NCI-H69 (cell line): Measurements from ENCODE around the gene NSMF.
"Not testable (repeated sequence)": the region's sequence is repeated elsewhere in the genome, so short reads cannot be mapped to it uniquely, and the experiment has no call there.

Experiments used
- DNase-seq: peaks from one replicate; lab custom pipeline; 2025; lab: John Stamatoyannopoulos, UW

The NSMF gene

DNA sequence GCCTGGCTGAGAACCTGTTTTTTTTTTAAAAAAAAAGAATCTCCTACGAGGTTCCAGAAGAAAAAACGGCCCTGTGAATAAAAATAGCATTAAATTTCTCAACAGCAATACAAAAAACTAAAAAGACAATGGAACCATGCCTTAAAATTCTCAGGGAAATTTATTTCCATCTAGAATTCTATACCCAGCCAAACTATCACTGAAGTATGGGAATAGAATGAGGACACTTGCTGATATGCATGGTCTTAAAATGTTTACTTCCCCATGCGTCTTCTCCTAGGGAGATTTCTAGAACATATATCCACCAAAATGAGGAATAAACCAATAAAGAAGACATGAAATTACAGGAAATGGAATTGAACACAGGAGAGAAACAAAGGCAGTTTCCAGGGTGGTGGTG lies 16.5 kb upstream of the NSMF start:
- DNase-seq, result no peak

DNA sequence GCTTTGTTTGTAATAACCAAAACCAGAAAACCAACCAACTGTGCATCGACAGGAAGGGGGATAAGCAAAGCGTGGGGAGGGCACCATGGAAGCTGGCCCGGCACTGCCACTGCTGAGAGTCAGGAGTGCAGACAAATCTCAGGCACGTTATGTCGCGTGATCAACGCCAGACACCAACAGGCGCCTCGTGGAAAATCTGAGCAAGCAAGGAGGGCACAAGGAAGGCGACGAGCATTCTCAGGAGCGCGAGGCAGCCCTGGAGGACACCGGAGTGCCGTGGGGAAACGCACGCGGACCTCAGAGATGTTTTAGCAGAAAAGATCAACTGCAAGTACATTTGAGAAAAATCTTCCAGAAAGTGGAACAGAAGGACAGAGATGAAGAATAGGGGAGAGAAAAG lies 15.1 kb upstream of the NSMF start:
- no peak for DNase-seq

DNA sequence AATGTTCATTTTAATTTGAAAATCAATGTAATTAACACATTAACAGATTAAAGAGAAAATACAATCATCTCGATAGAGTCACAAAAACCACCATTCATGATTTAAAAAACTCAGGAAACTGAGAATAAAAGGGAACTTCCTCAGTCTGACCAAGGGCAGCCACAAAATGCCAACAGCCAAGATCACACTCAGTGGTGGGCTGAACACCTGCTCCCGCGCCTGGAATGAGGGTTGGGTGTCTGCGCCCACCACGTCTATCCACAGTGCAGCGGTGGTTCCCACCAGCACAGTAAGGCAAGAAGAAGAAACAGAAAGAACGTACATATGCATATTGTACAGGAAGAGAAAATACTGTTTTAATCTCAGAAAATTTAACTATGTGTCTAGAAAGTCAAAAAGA lies 11.7 kb upstream of the NSMF start:
- DNase-seq, result no peak

DNA sequence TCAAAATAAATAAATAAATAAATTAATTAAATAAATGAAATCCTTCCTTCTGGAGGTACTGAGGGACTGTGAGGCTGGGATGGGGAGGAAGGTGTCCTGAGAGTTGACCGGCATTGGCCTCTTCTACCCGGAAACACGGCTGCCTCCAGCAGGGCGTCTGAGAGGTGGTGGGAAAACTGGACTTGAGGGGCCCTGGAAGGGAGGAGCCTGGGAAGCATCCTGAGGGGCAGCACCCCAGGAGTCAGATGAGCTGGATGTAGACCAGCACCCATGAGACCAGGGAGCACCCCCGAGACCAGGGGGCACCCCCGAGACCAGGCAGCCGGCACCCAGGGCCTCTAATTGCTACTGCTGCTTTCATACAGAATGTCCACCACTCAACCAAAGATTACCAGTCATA lies 8.8 kb upstream of the NSMF start:
- no peak for DNase-seq

DNA sequence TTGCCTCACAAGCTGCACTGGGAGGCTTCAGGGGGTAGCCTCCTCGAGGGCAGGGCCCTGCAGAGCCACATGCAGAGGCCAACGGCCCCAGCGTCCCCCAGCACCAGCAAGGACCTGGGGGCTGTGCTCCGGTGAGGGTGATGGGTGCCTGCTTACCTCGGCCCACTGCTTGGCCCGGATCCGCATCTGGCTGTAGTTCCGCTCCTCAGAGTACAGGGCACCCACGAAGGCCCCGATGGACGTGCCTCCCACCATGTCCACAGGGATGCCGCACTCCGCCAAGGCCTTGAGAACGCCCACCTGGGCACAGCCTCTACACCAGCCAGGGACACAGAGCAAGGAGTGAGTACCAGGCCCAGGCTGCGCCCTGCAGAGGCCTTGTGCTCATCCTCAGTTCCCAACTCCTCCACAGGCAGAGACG lies 8.0 kb upstream of the NSMF start:
- no peak for DNase-seq

DNA sequence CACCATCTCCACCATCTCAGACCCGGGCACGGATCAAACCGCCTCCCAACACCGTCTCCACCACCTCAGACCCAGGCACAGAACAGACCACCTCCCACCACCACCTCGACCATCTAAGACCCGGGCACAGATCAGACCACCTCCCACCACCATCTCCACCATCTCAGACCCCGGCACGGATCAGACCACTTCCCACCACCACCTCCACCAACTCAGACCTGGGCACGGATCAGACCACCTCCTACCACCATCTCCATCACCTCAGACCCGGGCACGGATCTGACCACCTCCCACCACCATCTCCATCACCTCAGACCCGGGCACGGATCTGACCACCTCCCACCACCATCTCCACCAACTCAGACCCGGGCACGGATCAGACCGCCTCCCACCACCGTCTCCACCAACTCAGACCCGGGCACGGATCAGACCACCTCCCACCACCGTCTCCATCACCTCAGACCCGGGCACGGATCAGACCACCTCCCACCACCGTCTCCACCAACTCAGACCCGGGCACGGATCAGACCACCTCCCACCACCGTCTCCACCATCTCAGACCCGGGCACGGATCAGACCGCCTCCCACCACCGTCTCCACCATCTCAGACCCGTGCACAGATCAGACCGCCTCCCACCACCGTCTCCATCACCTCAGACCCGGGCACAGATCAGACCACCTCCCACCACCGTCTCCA lies 7.4 kb upstream of the NSMF start:
- DNase-seq, result not testable (repeated sequence)

DNA sequence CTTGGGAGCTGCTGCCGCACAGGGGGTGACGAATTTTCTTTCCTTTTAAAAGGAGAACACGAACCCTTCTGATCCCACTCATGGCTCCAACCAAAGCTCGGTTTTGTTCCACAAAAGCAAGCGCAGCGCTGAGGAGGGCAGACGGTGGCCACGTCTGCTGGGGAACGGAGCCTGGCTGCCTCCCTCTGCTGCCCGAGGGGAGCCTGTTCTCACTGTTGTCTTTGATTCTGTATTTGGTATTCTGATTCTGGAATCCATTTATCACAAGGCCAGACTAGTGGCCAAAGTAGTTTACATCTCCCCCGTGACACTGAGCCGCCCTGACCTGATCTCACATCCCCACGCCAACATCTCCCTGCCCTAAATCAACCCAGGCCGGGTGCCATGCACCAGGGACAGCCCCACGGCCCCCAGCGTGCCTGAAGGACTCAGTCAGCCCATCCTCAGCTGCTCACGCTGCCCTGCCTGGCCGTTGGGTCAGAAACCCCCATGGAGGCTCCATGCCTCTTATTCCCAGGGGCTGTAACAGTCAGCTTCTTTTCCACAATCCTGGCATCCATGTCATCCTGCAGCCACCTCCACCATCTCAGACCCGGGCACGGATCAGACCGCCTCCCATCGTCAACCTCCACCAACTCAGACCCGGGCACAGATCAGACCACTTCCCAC lies 6.7 kb upstream of the NSMF start:
- DNase-seq, result no peak

DNA sequence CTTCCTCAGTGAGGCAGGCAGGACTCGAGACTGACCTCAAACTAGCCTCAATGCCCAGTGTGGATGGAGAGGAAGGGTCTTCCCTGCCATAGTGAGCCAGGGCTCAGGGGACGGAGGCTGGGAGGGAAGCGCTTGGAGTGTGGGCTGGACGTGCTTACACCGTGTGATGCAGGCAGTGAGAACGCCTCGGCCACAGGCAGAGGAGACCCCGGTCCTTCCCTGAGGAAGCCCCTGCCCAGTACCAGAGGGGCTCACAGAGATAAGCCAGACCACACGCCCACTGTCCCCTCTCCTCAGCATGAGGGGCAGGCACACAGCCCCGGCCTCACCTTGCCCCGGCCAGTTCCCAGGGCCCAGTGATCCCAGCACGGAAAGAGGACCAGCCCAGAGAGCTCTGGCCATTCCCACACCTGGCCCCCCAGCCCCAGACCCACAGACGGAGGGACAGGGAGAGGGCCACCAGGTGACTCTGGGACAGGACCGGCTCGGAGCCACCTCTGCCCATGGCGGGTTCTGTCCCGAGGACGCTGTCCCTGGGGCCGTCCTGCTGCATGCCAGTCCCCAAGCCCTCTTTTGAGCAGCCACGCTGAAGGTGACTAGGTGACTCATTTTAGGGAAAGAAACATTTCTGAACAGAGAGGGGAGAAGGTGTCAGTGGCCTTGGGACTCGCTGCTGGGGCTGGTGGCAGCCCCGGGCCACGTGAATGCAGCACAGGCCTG lies 6.0 kb upstream of the NSMF start:
- no peak for DNase-seq

DNA sequence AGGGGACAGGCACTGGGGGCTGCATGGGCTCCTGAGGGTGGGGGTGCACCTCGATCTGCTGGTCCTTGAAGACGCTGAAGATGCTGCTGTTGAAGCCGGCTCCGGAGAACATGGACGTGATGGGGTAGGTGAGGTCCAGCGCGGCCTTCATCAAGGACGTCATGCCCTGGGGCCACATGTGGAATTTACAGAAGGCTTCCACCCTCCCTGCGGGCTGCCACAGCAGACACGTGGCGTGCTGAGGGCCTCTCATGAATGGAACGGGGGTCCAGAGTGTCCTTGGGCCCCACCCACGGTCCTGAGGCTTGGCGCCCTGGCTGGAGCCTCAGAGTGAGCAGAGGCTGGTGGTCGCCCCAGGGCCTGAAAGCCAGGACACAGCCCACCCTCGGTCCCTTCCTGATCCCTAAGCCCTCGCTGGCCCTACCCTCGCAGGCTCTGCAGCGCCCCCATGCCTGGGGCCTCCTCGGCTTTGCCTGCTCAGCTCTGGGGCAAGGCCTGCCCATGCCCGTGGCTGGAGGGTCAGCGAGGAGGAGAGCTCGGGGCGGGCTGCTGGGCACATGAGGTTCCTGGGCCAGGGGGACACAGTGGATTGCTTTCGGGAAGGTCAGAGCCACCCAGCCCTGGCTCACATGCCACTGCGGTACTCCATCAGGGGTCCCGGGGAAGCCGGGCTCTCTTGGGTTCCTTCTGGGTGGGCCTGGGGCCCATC lies 5.3 kb upstream of the NSMF start:
- DNase-seq, result no peak

DNA sequence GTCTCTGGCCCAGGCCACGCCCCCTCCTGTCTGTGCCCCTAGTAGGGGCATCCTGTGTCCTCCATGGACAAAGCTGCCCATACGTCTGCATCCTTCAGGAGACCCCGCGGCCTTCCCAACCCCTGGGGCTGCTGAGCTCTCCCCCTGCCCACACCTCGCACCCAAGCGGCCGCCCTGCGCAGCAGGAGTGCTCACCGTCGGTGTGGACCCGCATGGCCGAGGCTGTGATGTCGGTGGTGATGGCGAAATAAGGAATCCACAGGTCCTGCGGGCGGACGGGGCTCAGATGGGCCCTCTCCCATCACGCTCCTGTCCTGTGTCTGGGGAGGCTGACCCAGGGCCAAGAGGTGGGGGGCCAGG lies 4.8 kb upstream of the NSMF start:
- no peak for DNase-seq

DNA sequence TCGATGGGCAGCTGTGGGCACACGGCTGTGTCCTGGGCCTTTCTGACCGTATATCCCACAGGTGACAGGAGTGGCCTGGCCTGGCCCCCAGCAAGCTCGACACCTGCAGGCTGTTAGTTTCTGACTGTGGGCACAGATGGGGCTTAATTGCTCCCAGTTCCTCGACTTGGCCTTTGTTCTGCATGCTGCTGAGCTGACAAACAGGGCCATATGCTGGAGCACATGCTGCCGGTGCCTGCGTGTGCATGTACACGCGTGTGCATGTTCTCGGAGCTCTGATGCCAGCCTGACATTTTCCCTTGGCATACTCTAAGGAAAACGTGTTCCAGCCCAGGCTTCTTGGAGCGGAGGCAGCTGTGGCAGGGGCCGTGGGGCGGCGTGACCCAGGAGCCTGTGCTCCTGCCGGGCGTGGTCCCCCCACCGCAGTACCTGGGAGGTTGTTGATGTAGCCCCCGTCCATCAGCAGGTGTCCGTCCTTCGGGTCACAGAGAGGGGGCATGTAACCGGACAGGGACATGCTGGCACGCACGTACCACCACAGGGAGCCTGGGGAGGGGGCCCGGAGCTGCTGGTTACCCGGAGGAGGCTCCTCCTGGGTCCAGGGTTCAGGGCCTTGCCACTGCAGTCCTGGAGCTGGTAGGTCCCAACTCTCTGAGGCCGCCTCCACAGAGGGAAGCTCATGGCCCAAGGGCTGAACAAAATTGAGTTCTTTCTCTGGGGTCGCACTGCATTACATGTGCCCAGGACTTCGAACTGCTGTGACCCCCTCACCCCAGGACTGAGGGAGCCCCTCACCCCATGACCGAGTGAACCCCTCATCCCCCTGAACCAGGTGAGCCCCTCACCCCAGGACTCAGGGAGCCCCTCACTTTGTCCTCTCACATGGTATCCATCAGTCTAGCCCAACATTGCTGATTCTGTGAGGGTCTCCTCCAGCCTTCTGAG lies 4.1 kb upstream of the NSMF start:
- peak; percentile 86 for DNase-seq

DNA sequence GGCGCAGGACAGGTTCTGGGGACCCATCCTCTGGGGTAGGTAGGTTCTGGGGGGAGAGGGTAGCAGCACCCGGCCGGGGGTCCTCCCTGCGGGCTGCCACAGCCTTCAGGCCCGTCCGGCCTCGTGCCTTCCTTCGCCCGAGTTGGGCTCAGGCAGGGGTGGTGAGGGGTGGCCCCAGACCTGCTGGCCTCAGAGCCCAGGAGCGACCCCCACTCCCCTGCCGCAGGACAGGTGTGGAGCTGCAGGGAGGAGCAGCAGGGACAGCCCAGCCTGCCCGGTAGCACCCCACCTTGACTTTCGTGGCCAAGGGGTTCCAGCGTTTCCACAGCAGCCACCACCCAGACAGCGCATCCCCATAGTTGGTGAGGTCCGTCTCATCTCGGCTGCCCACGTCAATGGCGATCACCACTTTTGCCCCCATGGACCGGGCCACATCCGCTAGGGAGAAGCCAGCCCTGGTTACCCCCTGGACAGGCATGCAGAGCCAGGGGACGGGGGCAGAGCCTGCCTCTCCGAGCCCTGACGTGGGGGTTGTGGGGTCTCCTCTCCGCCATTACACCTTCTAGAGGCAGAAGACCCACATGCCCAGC lies 3.4 kb upstream of the NSMF start:
- DNase-seq, result no peak

DNA sequence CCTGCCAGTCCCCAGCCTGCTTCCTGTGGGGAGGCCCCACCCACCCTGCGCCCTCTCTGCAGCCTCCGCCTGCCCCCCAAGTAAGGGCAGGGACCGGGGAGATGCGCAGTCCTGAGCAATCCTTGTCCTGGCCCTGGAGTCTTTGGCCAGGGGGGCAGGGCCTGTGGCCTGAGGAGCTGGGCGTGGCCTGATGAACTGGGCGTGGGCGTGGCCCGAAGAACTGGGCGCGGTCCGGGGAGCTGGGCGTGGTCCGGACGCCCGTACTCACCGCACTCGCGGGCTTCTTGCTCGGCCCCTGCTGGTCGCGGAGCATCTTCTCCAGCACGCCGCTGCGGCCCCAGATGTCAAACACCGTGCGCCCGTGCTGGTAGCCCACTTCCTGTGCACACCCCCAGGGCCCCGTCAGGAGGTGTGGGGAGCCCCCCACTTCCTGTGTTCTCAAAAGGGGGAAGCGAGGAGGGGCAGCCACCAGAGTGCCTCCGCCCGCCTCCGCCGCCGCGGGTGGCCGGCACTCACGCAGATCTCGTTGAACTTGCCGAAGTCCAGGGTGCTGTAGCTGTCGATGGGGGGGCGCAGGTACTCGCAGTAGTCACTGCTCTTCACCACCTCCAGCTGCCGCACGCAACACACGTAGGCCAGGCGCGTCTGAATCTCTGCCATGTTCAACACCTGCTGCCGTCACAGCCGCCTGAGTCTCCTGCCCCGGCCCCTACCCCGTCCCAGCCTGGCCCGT lies 2.7 kb upstream of the NSMF start:
- peak; percentile 82 for DNase-seq

DNA sequence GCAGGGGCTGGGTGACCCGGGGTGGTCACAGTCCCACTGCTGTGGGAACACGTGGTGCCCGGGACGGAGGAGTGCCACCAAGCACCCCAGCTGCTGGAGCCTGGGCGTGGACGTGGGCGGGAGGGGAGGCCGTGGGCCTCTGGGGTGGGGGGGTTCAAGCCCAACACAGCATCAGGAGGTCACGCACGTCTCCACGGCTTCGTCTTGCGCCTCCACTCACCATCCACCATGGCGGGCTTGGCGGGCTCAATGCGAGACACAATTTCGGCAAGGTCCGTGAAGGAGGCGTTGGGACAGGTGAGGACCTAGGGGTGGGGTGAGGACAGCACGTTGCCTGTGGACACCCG lies 2.2 kb upstream of the NSMF start:
- DNase-seq, result no peak

DNA sequence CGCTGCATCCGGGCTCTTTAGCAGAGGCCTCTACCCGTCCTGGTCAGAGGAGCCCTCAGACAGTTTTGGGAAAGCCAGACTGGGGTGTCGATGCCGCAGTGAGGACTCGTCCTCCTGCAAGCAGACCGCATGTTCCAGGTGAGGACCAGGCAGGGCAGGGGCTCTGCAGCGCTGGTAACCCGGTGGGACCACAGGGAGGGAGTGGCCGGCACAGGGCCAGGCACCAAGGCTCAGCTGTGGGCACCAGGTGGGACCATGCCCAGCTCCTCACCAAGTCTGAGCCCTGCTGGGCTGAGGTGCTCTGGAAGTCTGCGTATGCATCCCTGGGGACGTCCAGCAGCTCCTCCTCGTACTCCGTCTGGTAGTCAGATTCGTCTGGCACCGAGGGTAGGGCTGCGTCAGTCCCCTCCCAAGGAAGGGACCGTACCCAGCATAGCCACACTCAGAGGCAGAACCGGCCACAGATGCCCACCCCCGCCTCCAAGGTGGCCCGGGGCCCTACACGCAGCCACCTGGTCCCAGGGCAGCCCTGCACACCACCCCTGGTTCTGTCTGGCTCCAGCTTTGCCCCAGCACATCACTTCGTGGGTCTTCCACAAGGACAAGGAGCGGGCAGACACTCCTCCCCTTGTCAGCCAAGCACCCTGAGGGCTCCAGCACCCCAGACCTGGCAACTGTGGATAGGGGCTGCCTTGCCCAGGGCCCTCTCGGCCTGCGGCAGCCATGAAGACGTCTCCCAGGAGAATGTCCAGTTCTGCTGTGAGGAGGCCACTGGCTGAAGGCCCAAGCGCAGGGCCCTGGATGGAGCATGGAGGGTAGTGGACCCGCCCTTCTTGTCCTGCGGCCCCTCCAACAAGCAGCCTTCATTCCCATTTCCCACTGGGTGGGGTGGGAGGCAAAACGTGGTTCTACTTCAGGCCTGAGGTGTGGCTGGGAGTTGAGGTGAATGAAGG lies 1.5 kb upstream of the NSMF start:
- no peak for DNase-seq

DNA sequence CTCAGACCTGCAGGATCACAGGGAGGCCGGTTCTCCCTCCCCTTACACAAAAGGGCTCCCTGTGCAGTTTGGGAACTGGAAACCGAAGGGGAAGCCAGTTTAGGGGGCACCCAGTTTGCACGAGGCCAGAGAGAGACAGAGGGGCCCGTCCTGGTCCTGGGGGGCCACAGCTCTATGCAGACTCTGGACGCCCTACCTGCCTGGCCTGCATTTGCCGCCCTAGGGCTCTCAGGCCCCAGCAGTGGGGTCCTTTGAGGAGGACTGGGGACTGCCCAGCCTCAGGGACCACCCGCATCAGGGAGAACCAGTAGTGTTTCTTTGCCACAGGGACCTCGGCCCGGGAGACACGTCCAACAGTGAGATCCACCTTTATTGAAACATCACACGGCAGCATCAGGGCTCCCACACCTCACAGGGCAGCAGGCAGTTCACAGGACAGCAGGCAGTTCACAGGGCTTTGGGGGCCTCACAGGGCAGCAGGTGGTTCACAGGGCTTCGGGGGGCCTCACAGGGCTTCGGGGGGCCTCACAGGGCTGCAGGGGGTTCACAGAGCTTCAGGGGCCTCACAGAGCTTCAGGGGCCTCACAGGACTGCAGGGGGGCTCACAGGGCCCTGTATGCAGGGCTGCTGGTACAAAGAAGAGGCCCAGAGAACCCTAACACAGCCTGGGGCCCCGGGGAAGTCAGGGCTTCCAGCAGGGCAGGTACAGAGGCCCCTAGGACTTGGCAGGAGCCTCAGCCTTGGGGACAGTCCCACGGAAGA lies 648 bp upstream of the NSMF start:
- DNase-seq, result no peak

DNA sequence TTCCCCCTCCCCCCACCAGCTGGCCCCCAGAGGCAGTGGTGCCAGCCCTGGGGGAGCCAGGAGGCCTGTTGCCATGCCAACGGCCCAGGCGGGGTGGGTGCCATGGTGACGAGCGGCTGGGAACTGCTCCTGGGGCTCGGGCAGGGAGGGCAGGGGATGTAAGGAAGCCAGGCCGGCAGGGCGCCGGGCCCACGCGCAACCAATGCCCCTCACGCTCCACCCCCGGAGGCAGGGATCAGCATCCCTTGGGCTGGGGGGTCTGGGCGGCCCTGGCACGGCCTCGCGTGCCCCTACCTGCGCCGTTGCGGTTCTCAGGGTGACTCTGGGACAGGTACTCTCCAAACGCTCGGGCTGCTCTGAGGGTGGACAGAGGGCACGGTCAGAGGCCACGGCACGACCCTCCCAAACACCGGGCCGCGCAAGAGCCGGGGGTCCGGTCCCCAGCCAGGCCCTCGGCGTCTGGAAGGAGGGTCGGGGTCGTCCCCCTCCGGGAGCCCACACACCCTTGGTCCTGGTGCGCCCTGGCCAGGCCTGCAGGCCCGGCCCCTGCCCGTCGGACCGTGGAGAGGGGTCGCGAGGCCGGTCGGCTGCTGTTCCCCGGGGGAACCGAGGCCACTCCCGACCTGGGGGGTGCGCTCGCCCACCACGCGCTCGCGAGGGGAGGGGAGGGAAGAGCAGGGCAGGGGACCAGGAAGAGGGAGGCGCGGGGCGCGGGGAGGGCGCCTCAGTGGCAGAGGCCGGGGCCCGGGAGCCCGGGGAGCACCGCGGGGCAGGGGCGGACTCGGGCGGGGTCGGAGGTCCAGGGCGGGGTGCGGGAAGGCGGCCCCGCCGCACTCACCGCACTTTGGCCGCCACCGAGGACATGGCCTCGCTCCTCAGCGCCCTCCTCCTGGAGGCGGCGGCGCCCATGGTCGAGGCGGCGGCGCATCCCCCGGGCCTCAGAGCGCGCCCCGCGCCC lies 661 bp downstream of the NSMF start:
- DNase-seq, result peak; percentile 86
